Neural crest cell (in vitro differentiated cells): ENCODE data around the gene TDRD9. TPM values are rescaled to one million over a fixed set of nuclear protein-coding genes. Genes with fewer than 3 reads are reported as not detected.

Source experiments
- DNase-seq: peaks from one replicate; pipeline ENCODE4 v3.0.0; 2021; ENCODE audit warnings: low read depth, mixed read lengths, low spot score
- H3K27ac Mint-ChIP-seq: one replicate; pipeline ENCODE4 v1.8.0; 2021; ENCODE audit warnings: mild to moderate bottlenecking, mixed read lengths; ENCODE audit not compliant: unreplicated experiment
- H3K27me3 Mint-ChIP-seq: 2 replicates; pipeline ENCODE4 v1.8.0; 2021; ENCODE audit warnings: low read depth, mild to moderate bottlenecking, mixed read lengths
- H3K36me3 Mint-ChIP-seq: 2 replicates; pipeline ENCODE4 v1.8.0; 2021; ENCODE audit warnings: low read depth, mild to moderate bottlenecking, mixed read lengths
- H3K4me1 Mint-ChIP-seq: 2 replicates; pipeline ENCODE4 v1.8.0; 2021; ENCODE audit warnings: mixed read lengths
- H3K4me3 Mint-ChIP-seq: one replicate; pipeline ENCODE4 v1.8.0; 2021; ENCODE audit warnings: mild to moderate bottlenecking, mixed read lengths
- H3K9me3 Mint-ChIP-seq: 2 replicates; pipeline ENCODE4 v1.8.0; 2021; ENCODE audit warnings: mixed read lengths
- total RNA-seq: library from RNA; stranded (reverse); gene quantifications from 2 replicates; pipeline ENCODE4 v1.2.1, GENCODE V29; 2021
- TF ChIP-seq, protein P1 (sequence below): fragments of 200-600 bp; sonication (generic); conservative IDR thresholded peaks from 2 replicates; pipeline ENCODE4 v1.5.0; 2021; ENCODE audit warnings: antibody characterized with exemption, mild to moderate bottlenecking

TDRD9 gene
- total RNA-seq, 1 donor from 2014 or later = not detected

GRCh38 chr14:104051092-104051813 lies 123.0 kb downstream of the TDRD9 start:
- DNase-seq = no peak
- Mint-ChIP-seq H3K9me3 (no peaks in the 10 kb centered on the region), H3K27me3 (peaks cover 10% of the 10 kb centered on the region), H3K36me3 (no peaks in the 10 kb centered on the region), H3K4me1 (no peaks in the 10 kb centered on the region), H3K27ac (no peak overlapping the region), H3K4me3 (no peak overlapping the region)
- TF ChIP-seq, protein P1, sequence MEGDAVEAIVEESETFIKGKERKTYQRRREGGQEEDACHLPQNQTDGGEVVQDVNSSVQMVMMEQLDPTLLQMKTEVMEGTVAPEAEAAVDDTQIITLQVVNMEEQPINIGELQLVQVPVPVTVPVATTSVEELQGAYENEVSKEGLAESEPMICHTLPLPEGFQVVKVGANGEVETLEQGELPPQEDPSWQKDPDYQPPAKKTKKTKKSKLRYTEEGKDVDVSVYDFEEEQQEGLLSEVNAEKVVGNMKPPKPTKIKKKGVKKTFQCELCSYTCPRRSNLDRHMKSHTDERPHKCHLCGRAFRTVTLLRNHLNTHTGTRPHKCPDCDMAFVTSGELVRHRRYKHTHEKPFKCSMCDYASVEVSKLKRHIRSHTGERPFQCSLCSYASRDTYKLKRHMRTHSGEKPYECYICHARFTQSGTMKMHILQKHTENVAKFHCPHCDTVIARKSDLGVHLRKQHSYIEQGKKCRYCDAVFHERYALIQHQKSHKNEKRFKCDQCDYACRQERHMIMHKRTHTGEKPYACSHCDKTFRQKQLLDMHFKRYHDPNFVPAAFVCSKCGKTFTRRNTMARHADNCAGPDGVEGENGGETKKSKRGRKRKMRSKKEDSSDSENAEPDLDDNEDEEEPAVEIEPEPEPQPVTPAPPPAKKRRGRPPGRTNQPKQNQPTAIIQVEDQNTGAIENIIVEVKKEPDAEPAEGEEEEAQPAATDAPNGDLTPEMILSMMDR = no peak

GRCh38 chr14:104054222-104054905 lies 126.1 kb downstream of the TDRD9 start:
- no peaks in the 10 kb centered on the region for H3K4me1 Mint-ChIP-seq
- no peaks in the 10 kb centered on the region for H3K9me3 Mint-ChIP-seq
- DNase-seq = no peak
- peak overlapping the region; percentile 46 for H3K27ac Mint-ChIP-seq
- peaks cover 36% of the 10 kb centered on the region for H3K27me3 Mint-ChIP-seq
- no peaks in the 10 kb centered on the region for H3K36me3 Mint-ChIP-seq
- no peak overlapping the region for H3K4me3 Mint-ChIP-seq
- TF ChIP-seq, protein P1 = no peak

DNA sequence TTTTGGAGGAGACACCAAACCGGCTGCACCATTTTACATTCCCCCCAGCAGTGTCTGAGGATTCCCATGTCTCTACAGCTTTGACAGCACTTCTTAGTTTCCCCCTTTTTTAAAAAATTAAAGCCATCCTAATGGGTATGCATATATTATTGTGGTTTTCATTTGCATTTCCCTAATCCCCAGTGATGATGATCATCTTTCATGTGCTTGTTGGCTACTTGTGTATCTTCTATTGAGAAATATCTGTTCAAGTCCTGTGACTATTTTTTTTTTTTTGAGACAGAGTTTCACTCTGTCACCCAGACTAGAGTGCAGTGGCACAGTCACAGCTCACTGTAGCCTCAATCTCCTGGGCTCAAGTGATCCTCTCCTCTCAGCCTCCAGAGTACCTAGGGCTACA lies 134.0 kb downstream of the TDRD9 start:
- no peak overlapping the region for H3K27ac Mint-ChIP-seq
- H3K27me3 Mint-ChIP-seq = peaks cover 47% of the 10 kb centered on the region
- no peak for DNase-seq
- H3K9me3 Mint-ChIP-seq = peaks cover 8% of the 10 kb centered on the region
- H3K36me3 Mint-ChIP-seq = peaks cover 3% of the 10 kb centered on the region
- TF ChIP-seq, protein P1 = no peak
- H3K4me3 Mint-ChIP-seq = no peak overlapping the region
- H3K4me1 Mint-ChIP-seq = no peaks in the 10 kb centered on the region

- peaks cover 3% of the 10 kb centered on the region for H3K36me3 Mint-ChIP-seq
- peaks cover 42% of the 10 kb centered on the region for H3K27me3 Mint-ChIP-seq
- no peak overlapping the region for H3K4me3 Mint-ChIP-seq
- H3K27ac Mint-ChIP-seq = no peak overlapping the region
- DNase-seq = no peak
- TF ChIP-seq, protein P1 = no peak
- H3K9me3 Mint-ChIP-seq = peaks cover 12% of the 10 kb centered on the region
- no peaks in the 10 kb centered on the region for H3K4me1 Mint-ChIP-seq
Measured at GRCh38 chr14:104064003-104064402, 135.7 kb downstream of the TDRD9 start.

- Mint-ChIP-seq H3K4me1 (no peaks in the 10 kb centered on the region), H3K9me3 (peaks cover 12% of the 10 kb centered on the region), H3K27me3 (peaks cover 49% of the 10 kb centered on the region), H3K4me3 (no peak overlapping the region), H3K36me3 (peaks cover 3% of the 10 kb centered on the region), H3K27ac (no peak overlapping the region)
- no peak for DNase-seq
- TF ChIP-seq, protein P1 = no peak
Measured at GRCh38 chr14:104066279-104066678, 138.0 kb downstream of the TDRD9 start.
